Liver (tissue), 3 donors: Measurements from ENCODE around the gene TAS1R2.

ENCODE experiments used
- EGR1 ChIP-seq, 2 donors: IDR thresholded peaks; 2 replicates each; pipeline ENCODE4 v1.6.1; 2016 to 2018; ENCODE audit warnings: antibody characterized with exemption in 2 of 2, low read depth in 2 of 2
- FOXA1 ChIP-seq: IDR thresholded peaks from 2 replicates; pipeline ENCODE4 v1.6.1; 2016; ENCODE audit warnings: antibody characterized with exemption
- GABPA ChIP-seq, 2 donors: IDR thresholded peaks in 1 of 2; conservative IDR thresholded peaks in 1 of 2; 2 replicates each; pipeline ENCODE4 v1.6.1; 2016; ENCODE audit warnings: antibody characterized with exemption in 2 of 2, mild to moderate bottlenecking in 1 of 2, moderate library complexity in 1 of 2
- SP1 ChIP-seq: IDR thresholded peaks from 2 replicates; pipeline ENCODE4 v1.6.1; 2018; ENCODE audit warnings: antibody characterized with exemption, mild to moderate bottlenecking
- TF ChIP-seq, protein P1 (sequence below): fragments of 150-350 bp; IDR thresholded peaks from 2 replicates; pipeline ENCODE4 v1.5.1; 2017; ENCODE audit warnings: improper control_type of control experiment, low read depth, low read length; ENCODE audit not compliant: missing input control
- donor health status: healthy.
- donor health status: healthy.

DNA sequence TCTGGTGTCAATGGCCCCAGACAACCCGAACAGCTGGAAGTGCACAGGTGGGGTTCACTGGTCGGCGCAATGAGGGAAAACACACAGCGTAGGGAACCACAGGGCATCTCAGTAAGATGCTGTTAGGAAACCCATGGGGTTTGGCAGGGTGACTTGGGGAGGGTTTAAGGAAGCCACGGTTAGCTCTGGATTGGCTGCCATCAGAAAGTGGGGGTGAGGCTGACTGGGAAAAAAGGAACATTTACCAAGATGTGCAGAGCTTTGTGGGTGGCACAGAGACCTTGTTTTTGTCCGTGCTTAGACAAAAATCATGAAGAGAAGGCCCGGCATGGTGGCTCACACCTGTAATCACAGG lies 31.9 kb upstream of the TAS1R2 start:
- TF ChIP-seq SP1 (no peak), EGR1 (IDR thresholded peaks at IDR 0.05; ENCODE audit: low read depth in 2 of 2) (no peak), FOXA1 (no peak), GABPA (IDR thresholded peaks at IDR 0.05 in 1 of 2, conservative IDR thresholded peaks at IDR 0.05 in 1 of 2) (no peak)
- TF ChIP-seq, protein P1, sequence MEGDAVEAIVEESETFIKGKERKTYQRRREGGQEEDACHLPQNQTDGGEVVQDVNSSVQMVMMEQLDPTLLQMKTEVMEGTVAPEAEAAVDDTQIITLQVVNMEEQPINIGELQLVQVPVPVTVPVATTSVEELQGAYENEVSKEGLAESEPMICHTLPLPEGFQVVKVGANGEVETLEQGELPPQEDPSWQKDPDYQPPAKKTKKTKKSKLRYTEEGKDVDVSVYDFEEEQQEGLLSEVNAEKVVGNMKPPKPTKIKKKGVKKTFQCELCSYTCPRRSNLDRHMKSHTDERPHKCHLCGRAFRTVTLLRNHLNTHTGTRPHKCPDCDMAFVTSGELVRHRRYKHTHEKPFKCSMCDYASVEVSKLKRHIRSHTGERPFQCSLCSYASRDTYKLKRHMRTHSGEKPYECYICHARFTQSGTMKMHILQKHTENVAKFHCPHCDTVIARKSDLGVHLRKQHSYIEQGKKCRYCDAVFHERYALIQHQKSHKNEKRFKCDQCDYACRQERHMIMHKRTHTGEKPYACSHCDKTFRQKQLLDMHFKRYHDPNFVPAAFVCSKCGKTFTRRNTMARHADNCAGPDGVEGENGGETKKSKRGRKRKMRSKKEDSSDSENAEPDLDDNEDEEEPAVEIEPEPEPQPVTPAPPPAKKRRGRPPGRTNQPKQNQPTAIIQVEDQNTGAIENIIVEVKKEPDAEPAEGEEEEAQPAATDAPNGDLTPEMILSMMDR, result no peak
